ENCODE results near the gene RAD51. TPM values are rescaled to one million over a fixed set of nuclear protein-coding genes. Genes with fewer than 3 reads are reported as not detected.
A peak's percentile ranks its signal among the peaks of the same experiment; 100 is the strongest.

The RAD51 gene
- total RNA-seq, 6 experiments from 2014 or later: 0.66 to 1.7 (median 1.1) TPM; not detected in 2

GRCh38 chr15:40775740-40776536, 81.0 kb downstream of the RAD51 start:
- Histone ChIP-seq H3K36me3 (peaks cover 0 to 57% (median 15%) of the 10 kb centered on the region in 4 donors), H3K4me3 (peak overlapping the region in 1 of 3 donors; percentile 2), H3K4me1 (peaks cover 0 to 34% (median 16%) of the 10 kb centered on the region in 4 donors), H3K27ac (peak overlapping the region in 2 of 3 donors; percentile 53 to 74), H3K27me3 (no peaks in the 10 kb centered on the region), H3K9me3 (no peaks in the 10 kb centered on the region)
- intact Hi-C loops (cut with DNase I): no loop called here
- WGBS (ENCODE audit: insufficient coverage, low coverage, low lambda C conversion rate, missing lambda C conversion rate): 32% methylated on average over 4 of the region's 14 CpGs
- TF ChIP-seq POLR2A (IDR thresholded peaks at IDR 0.05) (no peak), CTCF (IDR thresholded peaks at IDR 0.05) (no peak)
- ATAC-seq: peak; percentile 5 to 54 (median 28)
- DNase-seq: peak in 2 of 3 donors; percentile 52 to 89

- H3K9me3 ChIP-seq: no peaks in the 10 kb centered on the region
- peak overlapping the region in 1 of 3 donors; percentile 2 for H3K4me3 ChIP-seq
- peaks cover 0 to 27% (median 12%) of the 10 kb centered on the region in 4 donors for H3K4me1 ChIP-seq
- intact Hi-C loops (cut with DNase I): no loop called here
- ATAC-seq: peak; percentile 91 to 98 (median 96)
- peak; percentile 79 to 90 (median 87) for DNase-seq
- TF ChIP-seq POLR2A (IDR thresholded peaks at IDR 0.05): no peak
- TF ChIP-seq CTCF (IDR thresholded peaks at IDR 0.05): peak in 1 of 4 donors; percentile 10
- WGBS (ENCODE audit: insufficient coverage, low coverage, low lambda C conversion rate, missing lambda C conversion rate): 31% methylated on average over 7 of the region's 11 CpGs
- H3K36me3 ChIP-seq: peaks cover 0 to 57% (median 15%) of the 10 kb centered on the region in 4 donors
- no peaks in the 10 kb centered on the region for H3K27me3 ChIP-seq
- peak overlapping the region in 2 of 3 donors; percentile 53 to 74 for H3K27ac ChIP-seq
Measured at GRCh38 chr15:40776537-40777141, 81.7 kb downstream of the RAD51 start.

Small RNAs within 50 kb of the gene (small RNA-seq; reads per million reads assigned to genes)
- gene SUMO2P15: 0 reads per million in 2 experiments

Other genes starting within 250 kb of the RAD51 start
- 1 to 10 TPM; 2.9 to 5.7 (median 4.8) TPM for gene CHST14, start 224.2 kb upstream of the RAD51 start, total RNA-seq
- gene CCDC32, start 130.1 kb upstream of the RAD51 start, total RNA-seq: 10 to 100 TPM in 3 of 6 experiments, 1 to 10 TPM in 3; 6.4 to 12.3 (median 9.9) TPM
- gene RPUSD2, start 125.9 kb upstream of the RAD51 start, total RNA-seq: 1 to 10 TPM; 4.7 to 7.4 (median 6.1) TPM
- 1 to 10 TPM; 1.6 to 9.6 (median 3.6) TPM for gene KNL1, start 100.9 kb upstream of the RAD51 start, total RNA-seq
- 10 to 100 TPM; 25.3 to 38.5 (median 29.5) TPM for gene RMDN3, start 60.1 kb downstream of the RAD51 start, total RNA-seq
- 100 to 1,000 TPM in 2 of 6 experiments, 10 to 100 TPM in 4; 65.4 to 181 (median 82.0) TPM for gene GCHFR, start 68.9 kb downstream of the RAD51 start, total RNA-seq
- gene C15orf62, start 74.8 kb downstream of the RAD51 start, total RNA-seq: 1 to 10 TPM in 2 of 6 experiments, under 1 TPM in 4; 0.51 to 1.6 (median 0.83) TPM
- 10 to 100 TPM; 11.5 to 49.3 (median 19.5) TPM for gene ZFYVE19, start 111.9 kb downstream of the RAD51 start, total RNA-seq
- 10 to 100 TPM in 5 of 6 experiments, 1 to 10 TPM in 1; 7.8 to 23.7 (median 17.7) TPM for gene DNAJC17, start 112.3 kb downstream of the RAD51 start, total RNA-seq
- not detected for gene PPP1R14D, start 133.5 kb downstream of the RAD51 start, total RNA-seq
- gene SPINT1, start 148.9 kb downstream of the RAD51 start, total RNA-seq: 1 to 10 TPM; 1.1 to 7.9 (median 3.0) TPM
- not detected for gene RHOV, start 179.1 kb downstream of the RAD51 start, total RNA-seq
- 10 to 100 TPM in 5 of 6 experiments, 1 to 10 TPM in 1; 8.4 to 24.7 (median 12.9) TPM for gene VPS18, start 199.3 kb downstream of the RAD51 start, total RNA-seq
- 1 to 10 TPM; 2.9 to 8.7 (median 4.2) TPM for gene DLL4, start 234.2 kb downstream of the RAD51 start, total RNA-seq